Stimulated activated CD8-positive, alpha-beta memory T cell treated with anti-CD3 and anti-CD28 coated beads, Interleukin-4, amount 100 ng/mL, for 1 hour (primary cell): ENCODE data around the gene RPL9.
"Not testable (repeated sequence)": the region's sequence is repeated elsewhere in the genome, so short reads cannot be mapped to it uniquely, and the experiment has no call there.

ENCODE experiments used
- DNase-seq, 2 donors: peaks; one replicate each; pipeline ENCODE4 v3.0.0-alpha.2; 2020; ENCODE audit warnings: low read depth in 2 of 2, low spot score in 1 of 2

The RPL9 gene

DNA sequence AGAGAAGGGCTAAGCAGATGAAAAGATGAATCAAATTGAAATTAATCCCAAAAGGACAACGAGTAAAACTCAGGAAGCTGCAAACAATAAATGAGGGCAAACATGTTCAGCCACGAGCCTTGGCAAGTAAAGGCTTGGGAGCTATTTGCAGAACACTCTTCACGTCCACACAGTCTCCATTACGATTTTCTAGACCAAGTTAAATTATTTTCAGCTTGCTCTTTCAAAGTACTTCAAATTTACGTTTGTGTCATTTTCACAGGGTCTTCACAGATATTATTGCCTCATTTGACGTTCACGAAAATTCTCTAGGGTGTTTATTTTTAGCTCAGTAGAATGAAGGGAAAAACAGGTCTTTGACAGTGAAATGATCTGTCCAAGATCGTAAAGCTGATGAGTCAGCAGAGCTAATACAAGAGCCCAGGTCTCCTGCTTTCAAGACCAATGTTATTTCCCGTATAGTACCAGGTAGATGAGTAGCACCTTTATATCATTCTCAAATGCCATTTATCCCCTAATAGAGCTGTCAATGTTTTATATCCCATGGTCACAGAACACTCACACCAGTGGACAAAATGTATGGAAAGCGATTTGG lies 31.1 kb downstream of the RPL9 start:
- no peak for DNase-seq

DNA sequence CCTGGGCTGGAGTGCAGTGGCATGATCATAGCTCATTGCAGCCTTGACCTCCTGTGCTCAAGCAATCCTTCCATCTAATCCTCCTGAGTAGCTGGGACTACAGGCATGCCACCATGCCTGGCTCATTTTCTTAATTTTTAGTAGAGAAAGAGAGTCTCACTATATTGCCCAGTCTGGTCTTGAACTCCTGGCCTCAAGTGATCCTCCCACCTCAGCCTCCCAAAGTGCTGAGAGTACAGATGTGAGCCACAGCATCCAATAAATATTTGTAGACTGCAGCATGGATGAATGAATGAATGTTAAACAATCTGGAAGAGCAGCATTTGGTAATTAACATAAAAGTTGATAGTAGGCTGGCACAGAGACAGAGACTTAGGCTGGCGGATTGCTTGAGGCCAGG lies 32.0 kb downstream of the RPL9 start:
- no peak for DNase-seq

DNA sequence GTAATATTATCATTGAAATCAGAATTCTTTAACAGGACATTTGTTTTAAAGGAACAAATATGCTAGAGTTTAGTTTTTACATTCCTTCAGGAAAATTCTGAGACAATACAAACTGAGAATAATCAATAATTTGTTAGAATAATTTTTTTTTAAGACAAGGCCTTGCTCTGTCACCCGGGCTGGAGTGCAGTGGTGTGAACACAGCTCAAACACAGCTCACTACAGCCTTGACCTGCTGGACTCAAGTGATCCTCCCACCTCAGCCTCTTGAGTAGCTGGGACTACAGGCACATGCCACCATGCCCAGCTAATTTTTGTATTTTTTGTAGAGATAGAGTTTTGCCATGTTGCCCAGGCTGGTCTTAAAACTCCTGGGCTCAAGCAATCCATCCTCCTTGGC lies 33.4 kb downstream of the RPL9 start:
- not testable (repeated sequence) for DNase-seq

DNA sequence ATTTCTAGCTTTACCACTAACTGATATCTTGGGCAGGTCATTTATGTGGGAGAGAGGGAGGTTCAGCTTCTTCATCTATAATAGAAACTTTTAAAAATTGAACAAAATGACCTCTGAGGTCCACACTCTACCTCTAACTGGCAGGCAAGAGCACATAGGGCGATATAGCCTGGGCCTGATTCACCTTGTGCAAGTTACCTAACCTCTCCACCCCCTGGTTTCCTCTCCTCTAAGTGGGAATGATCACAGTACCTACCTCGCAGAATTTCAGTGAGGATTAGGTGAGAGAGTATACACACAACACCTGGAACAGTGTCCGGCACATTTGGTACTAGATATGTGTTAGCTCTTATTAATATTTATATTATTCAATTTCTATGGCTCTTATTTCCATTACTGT lies 36.5 kb downstream of the RPL9 start:
- no peak for DNase-seq

DNA sequence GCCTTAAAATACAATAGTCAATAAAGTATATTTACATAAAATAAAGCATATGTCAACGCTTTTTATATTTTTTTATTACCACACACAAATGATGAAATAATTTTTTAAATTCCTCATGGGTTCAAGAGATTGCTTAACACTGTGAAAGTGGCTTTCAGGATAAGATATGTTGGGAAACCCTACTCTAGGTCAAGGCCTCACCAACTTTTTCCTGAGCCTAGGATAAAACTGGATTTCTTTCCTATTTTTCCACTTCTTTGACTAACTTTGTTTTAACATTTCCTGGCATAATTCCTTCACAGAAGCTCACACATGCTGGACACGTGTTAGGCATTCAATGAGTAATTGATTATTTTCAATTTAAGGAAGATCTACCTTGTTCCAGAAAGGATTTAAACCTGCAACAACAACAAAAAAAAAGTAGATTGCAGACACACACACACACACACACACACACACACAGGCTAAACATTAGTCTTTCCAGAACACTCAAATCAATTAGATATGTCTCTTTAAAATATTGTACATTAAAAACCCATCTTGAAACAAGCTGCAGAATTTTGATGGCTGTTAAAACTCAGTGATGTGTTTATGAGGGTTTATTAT lies 42.9 kb downstream of the RPL9 start:
- no peak for DNase-seq

DNA sequence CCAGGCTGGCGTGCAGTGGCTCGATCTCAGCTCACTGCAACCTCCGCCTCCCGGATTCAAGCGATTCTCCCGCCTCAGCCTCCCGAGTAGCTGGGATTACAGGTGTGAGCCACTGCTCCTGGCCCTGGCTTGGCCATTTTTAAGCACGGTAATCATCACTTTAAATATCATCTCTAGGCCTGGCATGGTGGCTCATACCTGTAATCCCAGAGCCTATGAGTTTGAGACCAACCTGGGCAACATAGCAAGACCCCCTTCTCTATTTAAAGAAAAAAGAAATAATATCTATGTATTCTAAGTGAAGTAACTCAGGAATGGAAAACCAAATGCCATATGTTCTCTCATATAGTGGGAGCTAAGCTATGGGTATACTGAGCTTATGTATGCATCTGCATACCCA lies 47.2 kb downstream of the RPL9 start:
- DNase-seq = not testable (repeated sequence)

DNA sequence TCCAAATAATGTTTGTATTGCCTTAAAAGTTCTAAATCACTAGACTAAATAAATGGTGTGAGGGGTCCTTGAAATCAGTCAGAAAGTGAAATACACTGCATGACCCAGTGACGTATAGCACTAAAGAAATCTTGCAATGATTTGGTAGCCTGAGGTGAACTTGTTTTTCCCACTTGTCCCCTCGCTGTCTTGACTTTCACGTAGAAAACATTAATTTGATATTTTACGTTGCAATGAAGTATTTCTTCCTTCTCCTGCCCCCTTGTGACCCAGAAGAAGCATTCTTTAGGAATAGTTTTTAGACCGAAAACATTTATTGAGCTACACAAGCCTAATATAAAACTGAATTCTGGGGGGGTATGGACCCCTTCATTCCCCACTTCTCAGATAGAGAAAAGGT lies 48.3 kb downstream of the RPL9 start:
- DNase-seq = no peak

DNA sequence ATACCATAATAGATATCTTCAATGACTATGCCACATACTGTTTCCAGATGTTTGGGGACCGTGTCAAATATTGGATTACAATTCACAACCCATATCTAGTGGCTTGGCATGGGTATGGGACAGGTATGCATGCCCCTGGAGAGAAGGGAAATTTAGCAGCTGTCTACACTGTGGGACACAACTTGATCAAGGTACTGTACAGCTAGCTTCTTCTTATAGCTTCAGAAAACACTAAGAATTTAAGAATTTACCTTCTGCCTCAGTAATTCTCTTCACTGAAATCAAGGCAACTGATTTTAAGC lies 51.2 kb downstream of the RPL9 start:
- DNase-seq = no peak

DNA sequence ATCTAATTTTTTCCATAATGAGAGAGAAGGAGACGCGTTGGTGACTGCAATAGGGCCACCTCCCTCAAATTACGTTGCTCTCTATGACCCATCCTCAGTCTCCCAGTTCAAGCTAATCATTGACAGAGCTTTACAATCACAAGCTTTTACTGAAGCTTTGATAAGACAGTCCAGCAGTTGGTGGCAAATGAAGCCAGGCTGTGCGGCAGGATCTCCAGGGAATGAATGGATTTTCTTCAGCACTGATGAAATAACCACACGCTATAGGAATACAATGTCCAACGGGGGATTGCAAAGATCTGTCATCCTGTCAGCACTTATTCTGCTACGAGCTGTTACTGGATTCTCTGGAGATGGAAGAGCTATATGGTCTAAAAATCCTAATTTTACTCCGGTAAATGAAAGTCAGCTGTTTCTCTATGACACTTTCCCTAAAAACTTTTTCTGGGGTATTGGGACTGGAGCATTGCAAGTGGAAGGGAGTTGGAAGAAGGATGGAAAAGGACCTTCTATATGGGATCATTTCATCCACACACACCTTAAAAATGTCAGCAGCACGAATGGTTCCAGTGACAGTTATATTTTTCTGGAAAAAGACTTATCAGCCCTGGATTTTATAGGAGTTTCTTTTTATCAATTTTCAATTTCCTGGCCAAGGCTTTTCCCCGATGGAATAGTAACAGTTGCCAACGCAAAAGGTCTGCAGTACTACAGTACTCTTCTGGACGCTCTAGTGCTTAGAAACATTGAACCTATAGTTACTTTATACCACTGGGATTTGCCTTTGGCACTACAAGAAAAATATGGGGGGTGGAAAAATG lies 51.7 kb downstream of the RPL9 start, which contains the start of gene KLB:
TSS of gene KLB (plus strand) at position 168 of the 821 bp plus-strand sequence. CDS start at position 188, 20 bp downstream.
- DNase-seq = no peak
